Measurements from ENCODE around the gene TLE3.

DNA sequence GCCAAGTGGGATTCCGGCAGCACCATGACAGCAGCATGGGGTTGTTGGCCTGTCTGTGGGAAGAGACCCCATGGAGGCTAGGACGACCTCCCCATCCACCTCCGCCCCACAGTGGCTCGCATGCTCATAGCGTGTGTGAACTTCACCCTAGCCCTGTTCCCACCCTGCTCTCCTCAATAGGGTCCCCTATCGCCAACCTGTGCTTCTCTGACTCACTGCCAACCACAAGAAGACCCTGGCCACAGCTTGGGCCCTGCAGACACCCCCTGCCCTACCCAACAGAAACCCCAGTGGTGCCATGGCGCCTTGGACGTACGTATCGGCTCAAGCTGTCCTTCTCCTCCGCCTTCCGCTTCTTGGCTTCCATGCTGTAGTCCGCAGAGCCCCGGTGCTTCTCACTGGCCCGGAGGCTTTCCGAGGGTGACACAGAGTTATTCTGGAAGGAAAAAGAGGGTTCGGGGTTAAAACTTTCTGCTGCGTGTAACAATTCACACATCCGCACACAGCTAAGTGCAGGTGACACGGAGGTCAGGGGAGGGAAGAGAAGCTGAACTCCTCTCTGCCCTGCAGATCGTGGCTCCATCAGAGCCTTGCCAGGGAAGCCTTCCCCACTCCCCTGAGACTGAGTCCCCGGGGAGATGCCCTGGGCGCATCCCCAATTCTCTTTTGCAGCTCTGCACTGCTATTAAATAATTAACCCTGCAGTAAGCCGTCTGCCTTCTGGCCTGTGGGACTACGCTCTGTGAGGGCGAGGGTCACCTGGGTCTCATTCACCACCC, 37.3 kb downstream of the TLE3 start:
- TF ChIP-seq POLR2A (IDR thresholded peaks at IDR 0.05; ENCODE audit: low read length) (no peak), TP53 (CRISPR knock-in tag; IDR thresholded peaks at IDR 0.05) (no peak), NPAS2 (CRISPR knock-in tag; IDR thresholded peaks at IDR 0.05; ENCODE audit: borderline replicate concordance) (no peak), SMC3 (IDR thresholded peaks at IDR 0.05) (no peak)
- TF ChIP-seq, protein P1, sequence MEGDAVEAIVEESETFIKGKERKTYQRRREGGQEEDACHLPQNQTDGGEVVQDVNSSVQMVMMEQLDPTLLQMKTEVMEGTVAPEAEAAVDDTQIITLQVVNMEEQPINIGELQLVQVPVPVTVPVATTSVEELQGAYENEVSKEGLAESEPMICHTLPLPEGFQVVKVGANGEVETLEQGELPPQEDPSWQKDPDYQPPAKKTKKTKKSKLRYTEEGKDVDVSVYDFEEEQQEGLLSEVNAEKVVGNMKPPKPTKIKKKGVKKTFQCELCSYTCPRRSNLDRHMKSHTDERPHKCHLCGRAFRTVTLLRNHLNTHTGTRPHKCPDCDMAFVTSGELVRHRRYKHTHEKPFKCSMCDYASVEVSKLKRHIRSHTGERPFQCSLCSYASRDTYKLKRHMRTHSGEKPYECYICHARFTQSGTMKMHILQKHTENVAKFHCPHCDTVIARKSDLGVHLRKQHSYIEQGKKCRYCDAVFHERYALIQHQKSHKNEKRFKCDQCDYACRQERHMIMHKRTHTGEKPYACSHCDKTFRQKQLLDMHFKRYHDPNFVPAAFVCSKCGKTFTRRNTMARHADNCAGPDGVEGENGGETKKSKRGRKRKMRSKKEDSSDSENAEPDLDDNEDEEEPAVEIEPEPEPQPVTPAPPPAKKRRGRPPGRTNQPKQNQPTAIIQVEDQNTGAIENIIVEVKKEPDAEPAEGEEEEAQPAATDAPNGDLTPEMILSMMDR (IDR thresholded peaks at IDR 0.05), result no peak
- TF ChIP-seq, protein P2, sequence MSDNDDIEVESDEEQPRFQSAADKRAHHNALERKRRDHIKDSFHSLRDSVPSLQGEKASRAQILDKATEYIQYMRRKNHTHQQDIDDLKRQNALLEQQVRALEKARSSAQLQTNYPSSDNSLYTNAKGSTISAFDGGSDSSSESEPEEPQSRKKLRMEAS (IDR thresholded peaks at IDR 0.05), result no peak

Measured in A549 (cell line).